GM21447 (cell line): ENCODE results near the gene NRG4.
"Not testable (repeated sequence)": the region's sequence is repeated elsewhere in the genome, so short reads cannot be mapped to it uniquely, and the experiment has no call there.

Source experiments
- ATAC-seq: cut with Tn5 transposase; IDR thresholded peaks from one replicate; pipeline ENCODE4 v1.9.1; 2021; ENCODE audit not compliant: unreplicated experiment

Gene NRG4

GRCh38 chr15:75994220-75994619 is 18.0 kb downstream of the NRG4 start:
- ATAC-seq: no peak

GRCh38 chr15:75992897-75993296 is 19.3 kb downstream of the NRG4 start:
- ATAC-seq: no peak

- no peak for ATAC-seq
Observed at GRCh38 chr15:75989875-75990274, 22.3 kb downstream of the NRG4 start.

- no peak for ATAC-seq
Observed at GRCh38 chr15:75989045-75989444, 23.2 kb downstream of the NRG4 start.

- ATAC-seq: no peak
Observed at GRCh38 chr15:75985971-75986370, 26.3 kb downstream of the NRG4 start.

- ATAC-seq: not testable (repeated sequence)
Observed at GRCh38 chr15:75984706-75985105, 27.5 kb downstream of the NRG4 start.

- no peak for ATAC-seq
Observed at GRCh38 chr15:75982468-75982867, 29.8 kb downstream of the NRG4 start.

GRCh38 chr15:75981149-75981815 is 30.9 kb downstream of the NRG4 start:
- ATAC-seq: no peak

GRCh38 chr15:75976766-75977165 is 35.5 kb downstream of the NRG4 start:
- ATAC-seq: not testable (repeated sequence)

- no peak for ATAC-seq
Observed at GRCh38 chr15:75966073-75966472, 46.2 kb downstream of the NRG4 start.

- ATAC-seq: no peak
Observed at GRCh38 chr15:75961331-75961730, 50.9 kb downstream of the NRG4 start.

- no peak for ATAC-seq
Observed at GRCh38 chr15:75955720-75956119, 56.5 kb downstream of the NRG4 start.

- ATAC-seq: no peak
Observed at GRCh38 chr15:75952525-75952924, 59.7 kb downstream of the NRG4 start.

- no peak for ATAC-seq
Observed at GRCh38 chr15:75948761-75949296, 63.4 kb downstream of the NRG4 start.

GRCh38 chr15:75947092-75947491 is 65.1 kb downstream of the NRG4 start:
- no peak for ATAC-seq

GRCh38 chr15:75945953-75946352 is 66.3 kb downstream of the NRG4 start:
- ATAC-seq: no peak

GRCh38 chr15:75943713-75944215 is 68.5 kb downstream of the NRG4 start:
- no peak for ATAC-seq

- no peak for ATAC-seq
Observed at GRCh38 chr15:75943246-75943645, 69.0 kb downstream of the NRG4 start.

- no peak for ATAC-seq
Observed at GRCh38 chr15:75942464-75942863, 69.8 kb downstream of the NRG4 start.

- no peak for ATAC-seq
Observed at GRCh38 chr15:75930866-75931265, 81.4 kb downstream of the NRG4 start.

- ATAC-seq: no peak
Observed at GRCh38 chr15:75929799-75930565, 82.2 kb downstream of the NRG4 start.
